K562 treated with DMSO at 1 percent for 24 hours (cell line): ENCODE data around the gene JMJD7. TPM values are rescaled to one million over a fixed set of nuclear protein-coding genes. Genes with fewer than 3 reads are reported as not detected.

Experiments
- total RNA-seq: library from RNA; unstranded; fragments of 300-600 nt; gene quantifications from 2 replicates; pipeline ENCODE4 v1.2.3, GENCODE V29; 2022; ENCODE audit warnings: low read depth; ENCODE audit not compliant: insufficient read depth

The JMJD7 gene
- total RNA-seq, result 14.4 and 14.5 TPM in 2 replicates

DNA sequence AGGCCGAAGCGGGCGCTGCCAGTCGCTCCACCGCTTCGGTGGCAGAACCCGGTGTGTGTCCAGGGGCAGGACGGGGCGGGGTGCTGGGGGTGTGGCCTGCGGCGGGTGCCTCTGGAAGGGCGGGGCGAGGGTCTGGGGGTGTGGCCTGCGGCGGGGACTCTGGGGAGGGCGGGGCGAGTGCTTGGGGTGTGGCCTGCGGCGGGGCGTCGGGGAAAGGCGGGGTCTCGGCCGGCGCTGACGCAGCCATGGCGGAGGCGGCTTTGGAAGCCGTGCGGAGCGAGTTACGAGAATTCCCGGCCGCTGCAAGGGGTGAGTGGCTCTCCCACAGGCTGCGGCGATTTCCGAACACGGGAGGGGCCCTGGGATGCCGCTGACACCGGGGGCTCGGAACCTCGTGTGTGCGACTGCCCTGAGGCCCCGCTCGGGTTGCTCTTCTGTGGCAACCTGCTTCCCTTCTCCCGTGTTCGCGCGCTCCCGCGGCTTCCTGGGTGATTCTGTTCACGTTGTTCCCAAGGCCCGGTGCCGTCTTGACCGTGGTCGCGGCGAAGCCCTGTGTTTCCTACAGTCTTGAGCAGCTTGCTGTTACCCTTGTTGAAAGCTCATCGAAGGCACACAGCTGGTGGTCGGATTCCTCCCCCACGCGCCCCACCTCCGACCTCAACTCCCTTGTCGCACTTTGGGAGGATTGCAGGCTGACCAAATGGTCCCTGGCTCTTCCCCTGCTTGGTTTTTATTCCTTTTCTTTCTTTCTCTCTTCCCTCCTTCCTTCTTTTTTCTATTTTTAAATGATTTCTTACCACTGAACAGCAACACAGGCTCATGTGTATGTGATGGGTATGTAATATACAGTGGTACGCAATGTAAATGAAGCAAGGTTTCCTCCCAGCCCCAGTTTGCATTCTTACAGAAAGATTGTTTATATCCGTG, at the start of gene JMJD7:
JMJD7 (plus strand) TSS at position 213 of the 927 bp plus-strand sequence; CDS start at position 246, 33 bp downstream.

GRCh38 chr15:41838400-41838897, 10.6 kb downstream of the JMJD7 start, which contains the start of gene PLA2G4B:
TSS of gene PLA2G4B (plus strand) at chr15:41838847. CDS start at chr15:41838914, 67 bp downstream.

Other genes starting within 250 kb of the JMJD7 start
- gene MGA, start 167.7 kb upstream of the JMJD7 start, total RNA-seq, result 7.4 and 8.1 TPM in 2 replicates
- gene MAPKBP1, start 53.6 kb upstream of the JMJD7 start, total RNA-seq, result 10.7 and 11.1 TPM in 2 replicates
- 4.6 and 8.3 TPM in 2 replicates for gene PLA2G4B, start 10.8 kb downstream of the JMJD7 start, total RNA-seq
- gene SPTBN5, start 66.0 kb downstream of the JMJD7 start, total RNA-seq, result 0.02 TPM in 1 of 2 replicates, not detected in the other
- gene EHD4, start 144.5 kb downstream of the JMJD7 start, total RNA-seq, result 8.1 and 10.4 TPM in 2 replicates
- not detected in 2 replicates for gene PLA2G4E, start 192.9 kb downstream of the JMJD7 start, total RNA-seq